Type B pancreatic cell (in vitro differentiated cells): ENCODE results near the gene GPX7. TPM values are rescaled to one million over a fixed set of nuclear protein-coding genes. Genes with fewer than 3 reads are reported as not detected.

Source experiments
- DNase-seq: peaks from one replicate; pipeline ENCODE4 v3.0.0; 2021; ENCODE audit warnings: mixed read lengths; ENCODE audit not compliant: unreplicated experiment; ENCODE audit errors: extremely low spot score
- H3K27ac Mint-ChIP-seq: 2 replicates; pipeline ENCODE4 v1.8.0; 2021; ENCODE audit warnings: mild to moderate bottlenecking, mixed read lengths
- H3K27me3 Mint-ChIP-seq: 2 replicates; pipeline ENCODE4 v1.8.0; 2021; ENCODE audit warnings: mixed read lengths
- H3K36me3 Mint-ChIP-seq: 2 replicates; pipeline ENCODE4 v1.8.0; 2021; ENCODE audit warnings: mixed read lengths
- H3K4me1 Mint-ChIP-seq: one replicate; pipeline ENCODE4 v1.8.0; 2021; ENCODE audit warnings: mixed read lengths; ENCODE audit not compliant: unreplicated experiment
- H3K4me3 Mint-ChIP-seq: 2 replicates; pipeline ENCODE4 v1.8.0; 2021; ENCODE audit warnings: mild to moderate bottlenecking, mixed read lengths
- H3K9me3 Mint-ChIP-seq: 2 replicates; pipeline ENCODE4 v1.8.0; 2021; ENCODE audit warnings: mixed read lengths
- CTCF ChIP-seq: fragments of 200-600 bp; sonication (generic); conservative IDR thresholded peaks from 2 replicates; pipeline ENCODE4 v1.5.0; 2021; ENCODE audit warnings: antibody characterized with exemption, mild to moderate bottlenecking
- total RNA-seq: library from RNA; stranded (reverse); gene quantifications from 2 replicates; pipeline ENCODE4 v1.2.1, GENCODE V29; 2021; ENCODE audit warnings: low replicate concordance

Gene GPX7
- total RNA-seq, 1 donor from 2014 or later, result 35.4 TPM

GRCh38 chr1:52640697-52641096 lies 38.5 kb downstream of the GPX7 start:
- no peak for TF ChIP-seq CTCF
- H3K36me3 Mint-ChIP-seq, result no peaks in the 10 kb centered on the region
- H3K27ac Mint-ChIP-seq, result no peak overlapping the region
- H3K4me3 Mint-ChIP-seq, result no peak overlapping the region
- H3K4me1 Mint-ChIP-seq, result peaks cover 16% of the 10 kb centered on the region
- no peak for DNase-seq
- H3K27me3 Mint-ChIP-seq, result peaks cover 8% of the 10 kb centered on the region
- peaks cover 5% of the 10 kb centered on the region for H3K9me3 Mint-ChIP-seq

GRCh38 chr1:52641307-52641706 lies 39.1 kb downstream of the GPX7 start:
- peaks cover 5% of the 10 kb centered on the region for H3K9me3 Mint-ChIP-seq
- peaks cover 16% of the 10 kb centered on the region for H3K4me1 Mint-ChIP-seq
- peaks cover 8% of the 10 kb centered on the region for H3K27me3 Mint-ChIP-seq
- H3K36me3 Mint-ChIP-seq, result no peaks in the 10 kb centered on the region
- H3K4me3 Mint-ChIP-seq, result no peak overlapping the region
- TF ChIP-seq CTCF, result no peak
- no peak for DNase-seq
- no peak overlapping the region for H3K27ac Mint-ChIP-seq

GRCh38 chr1:52645261-52645660 lies 43.1 kb downstream of the GPX7 start:
- DNase-seq, result no peak
- Mint-ChIP-seq H3K9me3 (no peaks in the 10 kb centered on the region), H3K27me3 (no peaks in the 10 kb centered on the region), H3K27ac (no peak overlapping the region), H3K4me3 (no peak overlapping the region), H3K36me3 (no peaks in the 10 kb centered on the region), H3K4me1 (no peaks in the 10 kb centered on the region)
- TF ChIP-seq CTCF, result no peak

- H3K27me3 Mint-ChIP-seq, result no peaks in the 10 kb centered on the region
- no peaks in the 10 kb centered on the region for H3K36me3 Mint-ChIP-seq
- no peak for TF ChIP-seq CTCF
- H3K4me1 Mint-ChIP-seq, result no peaks in the 10 kb centered on the region
- DNase-seq, result no peak
- no peak overlapping the region for H3K4me3 Mint-ChIP-seq
- peak overlapping the region; percentile 27 for H3K27ac Mint-ChIP-seq
- H3K9me3 Mint-ChIP-seq, result no peaks in the 10 kb centered on the region
These were observed 49.7 kb downstream of the GPX7 start for GRCh38 chr1:52651904-52652303.

- no peaks in the 10 kb centered on the region for H3K27me3 Mint-ChIP-seq
- TF ChIP-seq CTCF, result no peak
- H3K36me3 Mint-ChIP-seq, result no peaks in the 10 kb centered on the region
- no peak overlapping the region for H3K4me3 Mint-ChIP-seq
- no peaks in the 10 kb centered on the region for H3K9me3 Mint-ChIP-seq
- no peaks in the 10 kb centered on the region for H3K4me1 Mint-ChIP-seq
- no peak for DNase-seq
- no peak overlapping the region for H3K27ac Mint-ChIP-seq
These were observed 51.2 kb downstream of the GPX7 start for GRCh38 chr1:52653207-52653849.

GRCh38 chr1:52654063-52654462 lies 51.9 kb downstream of the GPX7 start:
- no peak overlapping the region for H3K4me3 Mint-ChIP-seq
- H3K4me1 Mint-ChIP-seq, result no peaks in the 10 kb centered on the region
- no peak overlapping the region for H3K27ac Mint-ChIP-seq
- no peaks in the 10 kb centered on the region for H3K9me3 Mint-ChIP-seq
- H3K27me3 Mint-ChIP-seq, result no peaks in the 10 kb centered on the region
- H3K36me3 Mint-ChIP-seq, result no peaks in the 10 kb centered on the region
- no peak for TF ChIP-seq CTCF
- DNase-seq, result no peak
